SK-N-SH (cell line): ENCODE results near the gene MAPK9.

Experiments
- CHD2 ChIP-seq: fragments of 150-350 bp; IDR thresholded peaks from 2 replicates; pipeline ENCODE4 v1.6.1; 2018; ENCODE audit warnings: low read length; ENCODE audit not compliant: partially characterized antibody
- FOXJ3 ChIP-seq: sonication (generic); formaldehyde crosslinking; IDR thresholded peaks from 2 replicates; pipeline ENCODE4 v1.5.1; 2020; ENCODE audit warnings: mild to moderate bottlenecking, missing genetic modification reagents
- GATA2 ChIP-seq: sonication (generic); formaldehyde crosslinking; IDR thresholded peaks from 2 replicates; pipeline ENCODE4 v1.5.0; 2020; ENCODE audit warnings: mild to moderate bottlenecking, missing genetic modification reagents
- NFIC ChIP-seq: IDR thresholded peaks from 2 replicates; pipeline ENCODE4 v1.4.0; 2012; ENCODE audit warnings: borderline replicate concordance
- POLR2AphosphoS5 ChIP-seq: IDR thresholded peaks from 2 replicates; pipeline ENCODE4 v1.6.1; 2012; ENCODE audit warnings: low read depth, low read length
- RCOR1 ChIP-seq: fragments of 150-350 bp; IDR thresholded peaks from 2 replicates; pipeline ENCODE4 v1.6.1; 2017; ENCODE audit warnings: antibody characterized with exemption, low read length
- RFX5 ChIP-seq: IDR thresholded peaks from 2 replicates; pipeline ENCODE4 v1.6.1; 2012; ENCODE audit warnings: mild to moderate bottlenecking, improper control_type of control experiment, low read length
- SMC3 ChIP-seq: IDR thresholded peaks from 2 replicates; pipeline ENCODE4 v1.6.1; 2012; ENCODE audit warnings: low read depth, low read length, improper control_type of control experiment
- TAF1 ChIP-seq: IDR thresholded peaks from 2 replicates; pipeline ENCODE4 v1.6.1; 2012; ENCODE audit warnings: low read depth, mild to moderate bottlenecking, low read length, moderate library complexity, borderline replicate concordance
- YY1 ChIP-seq: IDR thresholded peaks from 2 replicates; pipeline ENCODE4 v1.4.0; 2012; ENCODE audit warnings: low read depth, mild to moderate bottlenecking
- TF ChIP-seq, protein P1 (sequence below): fragments of 200-600 bp; sonication (generic); IDR thresholded peaks from 2 replicates; pipeline ENCODE4 v1.6.1; 2017; ENCODE audit warnings: antibody characterized with exemption, mild to moderate bottlenecking, moderate library complexity
- TF ChIP-seq, protein P2 (sequence below): fragments of 150-350 bp; IDR thresholded peaks from 2 replicates; pipeline ENCODE4 v1.6.1; 2016; ENCODE audit warnings: mild to moderate bottlenecking, low read depth, low read length
- TF ChIP-seq, protein P3 (sequence below): IDR thresholded peaks from 2 replicates; pipeline ENCODE4 v1.4.0; 2012; ENCODE audit warnings: low read depth, borderline replicate concordance

DNA sequence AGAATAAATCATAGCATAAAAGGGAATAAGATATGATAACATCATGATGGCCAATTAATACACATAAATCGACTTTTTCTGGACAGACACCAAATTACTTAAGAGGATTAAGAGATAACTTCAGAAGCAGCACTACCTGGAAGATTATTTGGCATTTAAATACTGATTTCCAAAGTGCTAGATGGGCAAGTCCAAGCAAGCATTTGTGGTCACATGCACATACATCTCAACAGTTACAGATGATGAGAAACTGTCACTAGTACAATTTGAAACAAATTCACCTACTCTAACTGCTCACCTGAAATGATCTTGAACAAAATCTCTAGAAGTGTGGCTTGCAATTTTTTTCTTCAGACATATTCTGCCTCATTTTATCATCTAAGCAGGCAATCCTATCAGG lies 56.0 kb downstream of the MAPK9 start:
- TF ChIP-seq CHD2 (no peak), FOXJ3 (CRISPR knock-in tag) (no peak), NFIC (no peak), RCOR1 (no peak), RFX5 (no peak), TAF1 (no peak), SMC3 (no peak), YY1 (no peak), GATA2 (CRISPR knock-in tag) (no peak), POLR2AphosphoS5 (no peak)
- TF ChIP-seq, protein P1, sequence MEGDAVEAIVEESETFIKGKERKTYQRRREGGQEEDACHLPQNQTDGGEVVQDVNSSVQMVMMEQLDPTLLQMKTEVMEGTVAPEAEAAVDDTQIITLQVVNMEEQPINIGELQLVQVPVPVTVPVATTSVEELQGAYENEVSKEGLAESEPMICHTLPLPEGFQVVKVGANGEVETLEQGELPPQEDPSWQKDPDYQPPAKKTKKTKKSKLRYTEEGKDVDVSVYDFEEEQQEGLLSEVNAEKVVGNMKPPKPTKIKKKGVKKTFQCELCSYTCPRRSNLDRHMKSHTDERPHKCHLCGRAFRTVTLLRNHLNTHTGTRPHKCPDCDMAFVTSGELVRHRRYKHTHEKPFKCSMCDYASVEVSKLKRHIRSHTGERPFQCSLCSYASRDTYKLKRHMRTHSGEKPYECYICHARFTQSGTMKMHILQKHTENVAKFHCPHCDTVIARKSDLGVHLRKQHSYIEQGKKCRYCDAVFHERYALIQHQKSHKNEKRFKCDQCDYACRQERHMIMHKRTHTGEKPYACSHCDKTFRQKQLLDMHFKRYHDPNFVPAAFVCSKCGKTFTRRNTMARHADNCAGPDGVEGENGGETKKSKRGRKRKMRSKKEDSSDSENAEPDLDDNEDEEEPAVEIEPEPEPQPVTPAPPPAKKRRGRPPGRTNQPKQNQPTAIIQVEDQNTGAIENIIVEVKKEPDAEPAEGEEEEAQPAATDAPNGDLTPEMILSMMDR = no peak
- TF ChIP-seq, protein P2, sequence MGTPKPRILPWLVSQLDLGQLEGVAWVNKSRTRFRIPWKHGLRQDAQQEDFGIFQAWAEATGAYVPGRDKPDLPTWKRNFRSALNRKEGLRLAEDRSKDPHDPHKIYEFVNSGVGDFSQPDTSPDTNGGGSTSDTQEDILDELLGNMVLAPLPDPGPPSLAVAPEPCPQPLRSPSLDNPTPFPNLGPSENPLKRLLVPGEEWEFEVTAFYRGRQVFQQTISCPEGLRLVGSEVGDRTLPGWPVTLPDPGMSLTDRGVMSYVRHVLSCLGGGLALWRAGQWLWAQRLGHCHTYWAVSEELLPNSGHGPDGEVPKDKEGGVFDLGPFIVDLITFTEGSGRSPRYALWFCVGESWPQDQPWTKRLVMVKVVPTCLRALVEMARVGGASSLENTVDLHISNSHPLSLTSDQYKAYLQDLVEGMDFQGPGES = no peak
- TF ChIP-seq, protein P3, sequence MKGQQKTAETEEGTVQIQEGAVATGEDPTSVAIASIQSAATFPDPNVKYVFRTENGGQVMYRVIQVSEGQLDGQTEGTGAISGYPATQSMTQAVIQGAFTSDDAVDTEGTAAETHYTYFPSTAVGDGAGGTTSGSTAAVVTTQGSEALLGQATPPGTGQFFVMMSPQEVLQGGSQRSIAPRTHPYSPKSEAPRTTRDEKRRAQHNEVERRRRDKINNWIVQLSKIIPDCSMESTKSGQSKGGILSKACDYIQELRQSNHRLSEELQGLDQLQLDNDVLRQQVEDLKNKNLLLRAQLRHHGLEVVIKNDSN = no peak
